ENCODE measurements around the gene FAM217B.

DNA sequence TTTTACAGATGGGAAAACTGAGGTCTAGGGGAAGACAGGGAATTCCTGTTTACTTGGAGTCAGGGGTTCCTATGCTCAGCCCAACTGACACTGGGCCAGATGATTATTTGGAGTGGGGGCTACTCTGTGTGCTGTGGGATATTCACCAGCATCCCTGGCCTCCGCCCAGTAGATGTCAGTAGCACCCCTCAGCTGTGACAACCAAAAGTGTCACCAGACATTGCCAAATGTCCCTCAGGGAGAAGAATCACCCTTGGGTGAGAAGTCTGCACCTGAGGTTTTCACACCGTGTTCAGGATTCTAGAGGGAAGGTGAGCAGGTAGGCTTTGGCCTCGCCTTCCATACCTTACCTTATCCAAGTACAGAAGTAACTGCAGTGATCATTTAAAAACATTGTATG, 45.7 kb downstream of the FAM217B start:
- TF ChIP-seq, protein P1, sequence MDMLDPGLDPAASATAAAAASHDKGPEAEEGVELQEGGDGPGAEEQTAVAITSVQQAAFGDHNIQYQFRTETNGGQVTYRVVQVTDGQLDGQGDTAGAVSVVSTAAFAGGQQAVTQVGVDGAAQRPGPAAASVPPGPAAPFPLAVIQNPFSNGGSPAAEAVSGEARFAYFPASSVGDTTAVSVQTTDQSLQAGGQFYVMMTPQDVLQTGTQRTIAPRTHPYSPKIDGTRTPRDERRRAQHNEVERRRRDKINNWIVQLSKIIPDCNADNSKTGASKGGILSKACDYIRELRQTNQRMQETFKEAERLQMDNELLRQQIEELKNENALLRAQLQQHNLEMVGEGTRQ (IDR thresholded peaks at IDR 0.05; ENCODE audit: borderline replicate concordance, low read depth, low read length): no peak
- TF ChIP-seq EP300 (IDR thresholded peaks at IDR 0.05; ENCODE audit: borderline replicate concordance in 1 of 2, low read depth in 1 of 2, low read length in 1 of 2): no peak
- TF ChIP-seq RAD21 (IDR thresholded peaks at IDR 0.05; ENCODE audit: low read length): no peak
- TF ChIP-seq, protein P2, sequence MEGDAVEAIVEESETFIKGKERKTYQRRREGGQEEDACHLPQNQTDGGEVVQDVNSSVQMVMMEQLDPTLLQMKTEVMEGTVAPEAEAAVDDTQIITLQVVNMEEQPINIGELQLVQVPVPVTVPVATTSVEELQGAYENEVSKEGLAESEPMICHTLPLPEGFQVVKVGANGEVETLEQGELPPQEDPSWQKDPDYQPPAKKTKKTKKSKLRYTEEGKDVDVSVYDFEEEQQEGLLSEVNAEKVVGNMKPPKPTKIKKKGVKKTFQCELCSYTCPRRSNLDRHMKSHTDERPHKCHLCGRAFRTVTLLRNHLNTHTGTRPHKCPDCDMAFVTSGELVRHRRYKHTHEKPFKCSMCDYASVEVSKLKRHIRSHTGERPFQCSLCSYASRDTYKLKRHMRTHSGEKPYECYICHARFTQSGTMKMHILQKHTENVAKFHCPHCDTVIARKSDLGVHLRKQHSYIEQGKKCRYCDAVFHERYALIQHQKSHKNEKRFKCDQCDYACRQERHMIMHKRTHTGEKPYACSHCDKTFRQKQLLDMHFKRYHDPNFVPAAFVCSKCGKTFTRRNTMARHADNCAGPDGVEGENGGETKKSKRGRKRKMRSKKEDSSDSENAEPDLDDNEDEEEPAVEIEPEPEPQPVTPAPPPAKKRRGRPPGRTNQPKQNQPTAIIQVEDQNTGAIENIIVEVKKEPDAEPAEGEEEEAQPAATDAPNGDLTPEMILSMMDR (IDR thresholded peaks at IDR 0.05): no peak
- TF ChIP-seq CHD2 (IDR thresholded peaks at IDR 0.05; ENCODE audit: low read length, partially characterized antibody): no peak
- TF ChIP-seq, protein P3, sequence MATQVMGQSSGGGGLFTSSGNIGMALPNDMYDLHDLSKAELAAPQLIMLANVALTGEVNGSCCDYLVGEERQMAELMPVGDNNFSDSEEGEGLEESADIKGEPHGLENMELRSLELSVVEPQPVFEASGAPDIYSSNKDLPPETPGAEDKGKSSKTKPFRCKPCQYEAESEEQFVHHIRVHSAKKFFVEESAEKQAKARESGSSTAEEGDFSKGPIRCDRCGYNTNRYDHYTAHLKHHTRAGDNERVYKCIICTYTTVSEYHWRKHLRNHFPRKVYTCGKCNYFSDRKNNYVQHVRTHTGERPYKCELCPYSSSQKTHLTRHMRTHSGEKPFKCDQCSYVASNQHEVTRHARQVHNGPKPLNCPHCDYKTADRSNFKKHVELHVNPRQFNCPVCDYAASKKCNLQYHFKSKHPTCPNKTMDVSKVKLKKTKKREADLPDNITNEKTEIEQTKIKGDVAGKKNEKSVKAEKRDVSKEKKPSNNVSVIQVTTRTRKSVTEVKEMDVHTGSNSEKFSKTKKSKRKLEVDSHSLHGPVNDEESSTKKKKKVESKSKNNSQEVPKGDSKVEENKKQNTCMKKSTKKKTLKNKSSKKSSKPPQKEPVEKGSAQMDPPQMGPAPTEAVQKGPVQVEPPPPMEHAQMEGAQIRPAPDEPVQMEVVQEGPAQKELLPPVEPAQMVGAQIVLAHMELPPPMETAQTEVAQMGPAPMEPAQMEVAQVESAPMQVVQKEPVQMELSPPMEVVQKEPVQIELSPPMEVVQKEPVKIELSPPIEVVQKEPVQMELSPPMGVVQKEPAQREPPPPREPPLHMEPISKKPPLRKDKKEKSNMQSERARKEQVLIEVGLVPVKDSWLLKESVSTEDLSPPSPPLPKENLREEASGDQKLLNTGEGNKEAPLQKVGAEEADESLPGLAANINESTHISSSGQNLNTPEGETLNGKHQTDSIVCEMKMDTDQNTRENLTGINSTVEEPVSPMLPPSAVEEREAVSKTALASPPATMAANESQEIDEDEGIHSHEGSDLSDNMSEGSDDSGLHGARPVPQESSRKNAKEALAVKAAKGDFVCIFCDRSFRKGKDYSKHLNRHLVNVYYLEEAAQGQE (IDR thresholded peaks at IDR 0.05; ENCODE audit: low read depth, low read length): no peak
- no peak for TF ChIP-seq JUND (IDR thresholded peaks at IDR 0.05)
- TF ChIP-seq POLR2AphosphoS5 (IDR thresholded peaks at IDR 0.05; ENCODE audit: low read depth, low read length): no peak
- no peak for TF ChIP-seq MXI1 (IDR thresholded peaks at IDR 0.05; ENCODE audit: low read depth, low read length)
- no peak for TF ChIP-seq RFX5 (IDR thresholded peaks at IDR 0.05; ENCODE audit: low read length)

Data from SK-N-SH (cell line).